ENCODE measurements around the gene TOX3. TPM values are rescaled to one million over a fixed set of nuclear protein-coding genes. Genes with fewer than 3 reads are reported as not detected.

The TOX3 gene
- total and polyA plus RNA-seq, 2 of the 13 experiments (the other 11 are each of a cell fraction or from before 2014, with no cell fraction given): 14.5 to 98.6 TPM

GRCh38 chr16:52548261-52549010 is 1.5 kb upstream of the TOX3 start (continued):
- TF ChIP-seq, protein P1, sequence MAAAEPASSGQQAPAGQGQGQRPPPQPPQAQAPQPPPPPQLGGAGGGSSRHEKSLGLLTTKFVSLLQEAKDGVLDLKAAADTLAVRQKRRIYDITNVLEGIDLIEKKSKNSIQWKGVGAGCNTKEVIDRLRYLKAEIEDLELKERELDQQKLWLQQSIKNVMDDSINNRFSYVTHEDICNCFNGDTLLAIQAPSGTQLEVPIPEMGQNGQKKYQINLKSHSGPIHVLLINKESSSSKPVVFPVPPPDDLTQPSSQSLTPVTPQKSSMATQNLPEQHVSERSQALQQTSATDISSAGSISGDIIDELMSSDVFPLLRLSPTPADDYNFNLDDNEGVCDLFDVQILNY (CRISPR knock-in tag; conservative IDR thresholded peaks at IDR 0.05): no peak
- peak; percentile 98 for TF ChIP-seq ZNF232 (CRISPR knock-in tag; IDR thresholded peaks at IDR 0.05; ENCODE audit: borderline replicate concordance)
- TF ChIP-seq BRCA1 (CRISPR knock-in tag; IDR thresholded peaks at IDR 0.05): no peak
- no peak for TF ChIP-seq ZNF253 (CRISPR knock-in tag; IDR thresholded peaks at IDR 0.05; ENCODE audit: borderline replicate concordance)
- peak; percentile 51 for TF ChIP-seq POLR2AphosphoS5 (IDR thresholded peaks at IDR 0.05; ENCODE audit: low read depth, low read length)
- TF ChIP-seq ZNF335 (CRISPR knock-in tag; IDR thresholded peaks at IDR 0.05): 0 out of 2 replicates have a peak, but pooled peaks have one; percentile 26
- TF ChIP-seq SAFB2 (CRISPR knock-in tag; IDR thresholded peaks at IDR 0.05; ENCODE audit: borderline replicate concordance, low read depth): no peak
- no peak for TF ChIP-seq JUND (CRISPR knock-in tag; IDR thresholded peaks at IDR 0.05)
- 0 out of 2 replicates have a peak, but pooled peaks have one; percentile 26 for TF ChIP-seq CBX5 (CRISPR knock-in tag; IDR thresholded peaks at IDR 0.05; ENCODE audit: borderline replicate concordance)
- TF ChIP-seq YEATS2 (CRISPR knock-in tag; IDR thresholded peaks at IDR 0.05; ENCODE audit: borderline replicate concordance): 0 out of 2 replicates have a peak, but pooled peaks have one; percentile 13
- no peak for TF ChIP-seq ZNF800 (CRISPR knock-in tag; IDR thresholded peaks at IDR 0.05)
- no peak for TF ChIP-seq MTF1 (CRISPR knock-in tag; IDR thresholded peaks at IDR 0.05)
- TF ChIP-seq CHD4 (IDR thresholded peaks at IDR 0.05; ENCODE audit: borderline replicate concordance, low read length): 0 out of 2 replicates have a peak, but pooled peaks have one; percentile 52
- TF ChIP-seq RXRB (CRISPR knock-in tag; IDR thresholded peaks at IDR 0.05; ENCODE audit: borderline replicate concordance): peak; percentile 56; the same call in 1 of the 2 replicates
- TF ChIP-seq REPIN1 (CRISPR knock-in tag; IDR thresholded peaks at IDR 0.05; ENCODE audit: borderline replicate concordance, low read depth): peak; percentile 0; the same call in 1 of the 2 replicates
- no peak for TF ChIP-seq TARDBP (CRISPR knock-in tag; IDR thresholded peaks at IDR 0.05)
- 0 out of 2 replicates have a peak, but pooled peaks have one; percentile 55 for TF ChIP-seq POLR2G (IDR thresholded peaks at IDR 0.05; ENCODE audit: low read depth, low read length)
- no peak for TF ChIP-seq ZNF160 (CRISPR knock-in tag; IDR thresholded peaks at IDR 0.05)
- TF ChIP-seq SOX5 (CRISPR knock-in tag; IDR thresholded peaks at IDR 0.05; ENCODE audit: borderline replicate concordance): no peak
- no peak for TF ChIP-seq ZNF44 (CRISPR knock-in tag; IDR thresholded peaks at IDR 0.05)
- TF ChIP-seq DNMT3B (CRISPR knock-in tag; conservative IDR thresholded peaks at IDR 0.05): no peak
- TF ChIP-seq AKAP8 (CRISPR knock-in tag; IDR thresholded peaks at IDR 0.05): no peak
- peak; percentile 14; the same call in 1 of the 2 replicates for TF ChIP-seq KDM2A (CRISPR knock-in tag; IDR thresholded peaks at IDR 0.05; ENCODE audit: borderline replicate concordance, low read depth)
